DND-41 (cell line): ENCODE data around the gene NIPAL3.

Experiments
- ATAC-seq: fragments of 200-7000 bp; cut with Tn5 transposase; 3 replicates; pipeline ENCODE4 v1.9.1; 2021; ENCODE audit warnings: low read depth; ENCODE audit not compliant: insufficient read depth
- DNase-seq: peaks from one replicate; pipeline ENCODE4 v3.0.0-alpha.2; 2020
- H2AFZ ChIP-seq: 2 replicates; pipeline ENCODE4 v1.6.0; 2012; ENCODE audit warnings: low read depth, low read length
- H3K27ac ChIP-seq: 2 replicates; pipeline ENCODE4 v1.5.1; 2012; ENCODE audit warnings: low read length, inconsistent platforms
- H3K27me3 ChIP-seq: fragments of 200-600 bp; sonication (generic); 2 replicates; pipeline ENCODE4 v1.6.0; 2012; ENCODE audit warnings: low read length, mild to moderate bottlenecking, inconsistent platforms; ENCODE audit not compliant: insufficient read depth, poor library complexity
- H3K36me3 ChIP-seq: 2 replicates; pipeline ENCODE4 v1.5.1; 2012; ENCODE audit warnings: low read length, inconsistent platforms; ENCODE audit not compliant: insufficient read depth
- H3K4me1 ChIP-seq: 2 replicates; pipeline ENCODE4 v1.5.1; 2012; ENCODE audit warnings: mild to moderate bottlenecking, low read length; ENCODE audit not compliant: insufficient read depth
- H3K4me2 ChIP-seq: 2 replicates; pipeline ENCODE4 v1.6.0; 2012; ENCODE audit warnings: mild to moderate bottlenecking, moderate library complexity, low read length, inconsistent platforms; ENCODE audit not compliant: insufficient read depth
- H3K4me3 ChIP-seq, 2 experiments: fragments of 200-600 bp in 1 of 2; shearing (Covaris generic) in 1 of 2; 2 replicates each; pipeline ENCODE4 v1.5.1; 2012 to 2016; ENCODE audit warnings: inconsistent platforms in 2 of 2, low read length in 2 of 2, mild to moderate bottlenecking in 2 of 2, low read depth in 1 of 2, moderate library complexity in 1 of 2
- H3K79me2 ChIP-seq: 2 replicates; pipeline ENCODE4 v1.6.0; 2012; ENCODE audit warnings: low read length, inconsistent platforms; ENCODE audit not compliant: insufficient read depth
- H3K9ac ChIP-seq: 2 replicates; pipeline ENCODE4 v1.6.0; 2012; ENCODE audit warnings: low read depth, mild to moderate bottlenecking, inconsistent platforms, low read length, moderate library complexity
- H3K9me3 ChIP-seq: 2 replicates; pipeline ENCODE4 v1.5.1; 2012; ENCODE audit warnings: low read length, moderate library complexity, mild to moderate bottlenecking, inconsistent platforms; ENCODE audit not compliant: insufficient read depth, severe bottlenecking
- H4K20me1 ChIP-seq: 2 replicates; pipeline ENCODE4 v1.6.0; 2012; ENCODE audit warnings: low read length; ENCODE audit not compliant: insufficient read depth
- EZH2 ChIP-seq: IDR thresholded peaks from 3 replicates; pipeline ENCODE4 v1.6.1; 2012; ENCODE audit warnings: borderline replicate concordance, low read depth, mild to moderate bottlenecking, moderate library complexity, low read length, inconsistent platforms; ENCODE audit not compliant: severe bottlenecking
- TF ChIP-seq, protein P1 (sequence below): IDR thresholded peaks from 2 replicates; pipeline ENCODE4 v1.5.1; 2012; ENCODE audit warnings: borderline replicate concordance, low read length, moderate library complexity, mild to moderate bottlenecking; ENCODE audit not compliant: poor library complexity, severe bottlenecking; ENCODE audit errors: extremely low read depth

NIPAL3 gene

DNA sequence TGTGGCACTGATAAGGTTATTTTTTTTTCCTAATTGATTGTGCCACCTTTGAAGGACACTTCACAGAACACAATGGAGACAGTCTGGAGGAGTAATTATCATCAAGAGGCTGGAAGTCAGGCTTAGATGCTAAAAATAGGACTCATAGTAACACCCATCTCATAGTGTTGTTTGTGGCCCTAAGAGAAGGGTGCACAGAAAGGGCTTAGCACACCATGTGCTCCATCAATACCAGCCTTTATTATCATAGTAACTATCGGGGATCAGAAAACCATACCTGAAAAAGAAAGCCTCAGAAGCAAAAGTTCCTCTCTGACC is 11.9 kb downstream of the NIPAL3 start:
- no peaks in the 10 kb centered on the region for H3K27me3 ChIP-seq
- no peaks in the 10 kb centered on the region for H4K20me1 ChIP-seq
- DNase-seq (no peak), ATAC-seq (no peak)
- no peaks in the 10 kb centered on the region for H3K4me1 ChIP-seq
- no peaks in the 10 kb centered on the region for H3K36me3 ChIP-seq
- no peak overlapping the region for H3K4me3 ChIP-seq
- H2AFZ ChIP-seq: no peak overlapping the region
- no peaks in the 10 kb centered on the region for H3K79me2 ChIP-seq
- H3K9ac ChIP-seq: no peak overlapping the region
- H3K27ac ChIP-seq: no peak overlapping the region
- TF ChIP-seq EZH2: no peak
- TF ChIP-seq, protein P1, sequence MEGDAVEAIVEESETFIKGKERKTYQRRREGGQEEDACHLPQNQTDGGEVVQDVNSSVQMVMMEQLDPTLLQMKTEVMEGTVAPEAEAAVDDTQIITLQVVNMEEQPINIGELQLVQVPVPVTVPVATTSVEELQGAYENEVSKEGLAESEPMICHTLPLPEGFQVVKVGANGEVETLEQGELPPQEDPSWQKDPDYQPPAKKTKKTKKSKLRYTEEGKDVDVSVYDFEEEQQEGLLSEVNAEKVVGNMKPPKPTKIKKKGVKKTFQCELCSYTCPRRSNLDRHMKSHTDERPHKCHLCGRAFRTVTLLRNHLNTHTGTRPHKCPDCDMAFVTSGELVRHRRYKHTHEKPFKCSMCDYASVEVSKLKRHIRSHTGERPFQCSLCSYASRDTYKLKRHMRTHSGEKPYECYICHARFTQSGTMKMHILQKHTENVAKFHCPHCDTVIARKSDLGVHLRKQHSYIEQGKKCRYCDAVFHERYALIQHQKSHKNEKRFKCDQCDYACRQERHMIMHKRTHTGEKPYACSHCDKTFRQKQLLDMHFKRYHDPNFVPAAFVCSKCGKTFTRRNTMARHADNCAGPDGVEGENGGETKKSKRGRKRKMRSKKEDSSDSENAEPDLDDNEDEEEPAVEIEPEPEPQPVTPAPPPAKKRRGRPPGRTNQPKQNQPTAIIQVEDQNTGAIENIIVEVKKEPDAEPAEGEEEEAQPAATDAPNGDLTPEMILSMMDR: no peak
- H3K4me2 ChIP-seq: no peak overlapping the region
- H3K9me3 ChIP-seq: no peaks in the 10 kb centered on the region

DNA sequence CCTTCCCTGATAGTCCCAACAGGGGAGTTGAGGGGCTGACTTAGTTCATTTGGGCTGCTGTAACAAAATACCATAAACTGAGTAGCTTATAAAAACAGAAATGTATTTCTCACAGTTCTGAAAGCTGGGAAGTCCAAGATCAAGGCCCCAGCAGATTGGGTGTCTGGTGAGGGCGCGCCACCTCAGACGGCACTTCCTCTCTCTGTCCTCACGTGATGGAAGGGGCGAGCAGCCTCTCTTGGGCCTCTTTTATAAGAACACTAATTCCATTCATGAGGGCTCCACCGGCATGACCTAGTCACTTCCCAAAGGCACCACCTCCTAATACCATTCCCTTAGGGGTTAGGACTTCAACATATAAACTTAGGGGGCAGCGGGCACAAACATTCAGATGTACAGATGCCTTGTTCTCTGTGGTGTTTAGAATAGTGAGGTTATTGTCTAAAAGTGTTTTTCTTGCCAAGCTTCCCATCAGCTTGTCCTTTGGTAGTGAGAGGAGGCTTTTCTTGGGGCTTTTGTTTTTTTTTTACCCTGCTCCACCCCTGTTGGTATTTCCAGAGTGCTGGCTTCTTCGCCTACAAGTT is 20.3 kb downstream of the NIPAL3 start:
- H4K20me1 ChIP-seq: no peaks in the 10 kb centered on the region; the same call in 1 of the 2 replicates
- H3K36me3 ChIP-seq: 0 out of 2 replicates have a peak, but pooled peaks cover 4% of the 10 kb centered on the region
- DNase-seq (no peak), ATAC-seq (no peak)
- H3K4me1 ChIP-seq: no peaks in the 10 kb centered on the region
- no peak overlapping the region for H3K27ac ChIP-seq
- H3K9me3 ChIP-seq: no peaks in the 10 kb centered on the region
- no peak overlapping the region for H3K4me3 ChIP-seq
- H2AFZ ChIP-seq: no peak overlapping the region
- H3K4me2 ChIP-seq: no peak overlapping the region
- no peak for TF ChIP-seq EZH2
- TF ChIP-seq, protein P1: no peak
- no peaks in the 10 kb centered on the region for H3K27me3 ChIP-seq
- no peaks in the 10 kb centered on the region for H3K79me2 ChIP-seq
- no peak overlapping the region for H3K9ac ChIP-seq

DNA sequence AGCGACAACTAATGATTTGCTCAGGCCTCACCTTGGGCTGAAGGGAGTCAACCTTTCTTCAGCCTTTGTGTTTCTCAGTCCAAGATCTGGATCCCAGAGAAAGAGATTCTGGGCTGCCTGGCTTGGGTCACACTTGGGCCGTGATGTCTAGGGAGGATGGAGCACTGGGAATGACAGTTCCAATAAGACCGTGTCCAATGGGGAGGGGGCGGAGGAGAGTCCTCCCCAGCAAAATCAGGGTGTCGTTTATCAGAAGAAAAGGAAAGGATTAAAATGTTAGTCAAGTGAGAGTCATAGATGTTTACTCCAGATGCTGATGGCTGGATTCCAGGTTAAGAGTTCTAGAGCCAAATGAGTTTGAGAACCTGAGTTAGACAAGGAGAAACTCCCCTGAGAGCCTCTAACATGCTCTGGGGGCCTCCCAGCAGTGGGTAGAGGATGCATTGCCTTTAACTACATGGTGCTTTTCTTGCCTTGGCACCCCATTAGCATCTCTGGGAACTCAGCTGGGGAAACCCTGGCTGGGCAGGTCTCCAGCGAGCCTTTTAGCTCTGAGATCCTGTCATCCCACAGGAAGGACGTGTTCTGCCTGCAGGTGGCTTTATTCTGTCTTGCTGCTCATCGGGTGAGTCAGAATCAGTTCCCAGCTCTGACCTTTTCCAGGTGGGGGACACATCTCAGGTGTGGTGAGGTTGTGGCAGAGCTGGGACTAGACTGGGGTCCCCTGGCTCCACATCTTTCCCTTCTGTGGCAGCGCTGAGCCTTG is 22.2 kb downstream of the NIPAL3 start:
- Histone ChIP-seq H3K4me2 (no peak overlapping the region), H3K9me3 (no peaks in the 10 kb centered on the region), H3K79me2 (no peaks in the 10 kb centered on the region), H3K27me3 (no peaks in the 10 kb centered on the region), H3K27ac (no peak overlapping the region), H3K4me1 (no peaks in the 10 kb centered on the region), H3K36me3 (peaks cover 4% of the 10 kb centered on the region; the same call in 1 of the 2 replicates), H3K9ac (no peak overlapping the region), H3K4me3 (no peak overlapping the region), H2AFZ (no peak overlapping the region), H4K20me1 (no peaks in the 10 kb centered on the region; the same call in 1 of the 2 replicates)
- no peak for TF ChIP-seq EZH2
- TF ChIP-seq, protein P1: no peak
- no peak for ATAC-seq
- no peak for DNase-seq
